NB4 (cell line): ENCODE data around the gene BANP.
"Not testable (repeated sequence)": the region's sequence is repeated elsewhere in the genome, so short reads cannot be mapped to it uniquely, and the experiment has no call there.

Experiments used
- CTCF ChIP-seq: IDR thresholded peaks from one replicate; pipeline ENCODE4 v1.5.1; 2012; ENCODE audit warnings: low read depth, low read length
- MAX ChIP-seq: IDR thresholded peaks from 2 replicates; pipeline ENCODE4 v1.6.1; 2011; ENCODE audit warnings: low read depth, low read length

- not testable (repeated sequence) for TF ChIP-seq CTCF, MAX
Observed at GRCh38 chr16:87904963-87905362, 46.3 kb upstream of the BANP start.
